Measurements from ENCODE around the gene COBLL1. TPM values are rescaled to one million over a fixed set of nuclear protein-coding genes. Genes with fewer than 3 reads are reported as not detected.

Gene COBLL1
- total RNA-seq, 1 donor from 2014 or later, result 33.0 TPM

GRCh38 chr2:164696634-164697033, 145.0 kb downstream of the COBLL1 start:
- no peak overlapping the region for H3K4me3 ChIP-seq (ENCODE audit: low read depth, low read length)
- peak; percentile 16 for TF ChIP-seq CTCF (conservative IDR thresholded peaks at IDR 0.05; ENCODE audit: low read depth, low read length)
- no peak for DNase-seq (ENCODE audit: low read depth)

GRCh38 chr2:164694275-164694695, 147.3 kb downstream of the COBLL1 start:
- no peak overlapping the region for H3K4me3 ChIP-seq (ENCODE audit: low read depth, low read length)
- DNase-seq (ENCODE audit: low read depth), result no peak
- no peak for TF ChIP-seq CTCF (conservative IDR thresholded peaks at IDR 0.05; ENCODE audit: low read depth, low read length)

GRCh38 chr2:164693834-164694233, 147.8 kb downstream of the COBLL1 start:
- no peak overlapping the region for H3K4me3 ChIP-seq (ENCODE audit: low read depth, low read length)
- no peak for DNase-seq (ENCODE audit: low read depth)
- TF ChIP-seq CTCF (conservative IDR thresholded peaks at IDR 0.05; ENCODE audit: low read depth, low read length), result no peak

- no peak for TF ChIP-seq CTCF (conservative IDR thresholded peaks at IDR 0.05; ENCODE audit: low read depth, low read length)
- no peak overlapping the region for H3K4me3 ChIP-seq (ENCODE audit: low read depth, low read length)
- no peak for DNase-seq (ENCODE audit: low read depth)
Observed at GRCh38 chr2:164693390-164693789, 148.2 kb downstream of the COBLL1 start.

- no peak overlapping the region for H3K4me3 ChIP-seq (ENCODE audit: low read depth, low read length)
- no peak for TF ChIP-seq CTCF (conservative IDR thresholded peaks at IDR 0.05; ENCODE audit: low read depth, low read length)
- DNase-seq (ENCODE audit: low read depth), result no peak
Observed at GRCh38 chr2:164692958-164693357, 148.7 kb downstream of the COBLL1 start.

GRCh38 chr2:164692114-164692513, 149.5 kb downstream of the COBLL1 start:
- no peak for DNase-seq (ENCODE audit: low read depth)
- TF ChIP-seq CTCF (conservative IDR thresholded peaks at IDR 0.05; ENCODE audit: low read depth, low read length), result no peak
- H3K4me3 ChIP-seq (ENCODE audit: low read depth, low read length), result no peak overlapping the region

- H3K4me3 ChIP-seq (ENCODE audit: low read depth, low read length), result no peak overlapping the region
- DNase-seq (ENCODE audit: low read depth), result no peak
- no peak for TF ChIP-seq CTCF (conservative IDR thresholded peaks at IDR 0.05; ENCODE audit: low read depth, low read length)
Observed at GRCh38 chr2:164691346-164691887, 150.2 kb downstream of the COBLL1 start.

All from epithelial cell of proximal tubule (primary cell).